Measurements from ENCODE around the gene COPB1.
A peak's percentile ranks its signal among the peaks of the same experiment; 100 is the strongest.

COPB1 gene

GRCh38 chr11:14448240-14448639, 51.4 kb downstream of the COPB1 start:
- H3K27ac ChIP-seq (ENCODE audit: low read length) = no peak overlapping the region
- no peaks in the 10 kb centered on the region for H3K9me3 ChIP-seq (ENCODE audit: insufficient read depth, low read depth, low read length)
- no peak overlapping the region for H3K9ac ChIP-seq (ENCODE audit: low read depth, low read length)
- no peaks in the 10 kb centered on the region for H3K4me1 ChIP-seq (ENCODE audit: insufficient read depth, low read length)
- no peaks in the 10 kb centered on the region for H3K27me3 ChIP-seq (ENCODE audit: insufficient read depth, low read length)
- H3K4me3 ChIP-seq (ENCODE audit: low read length) = no peak overlapping the region
- no peaks in the 10 kb centered on the region for H3K36me3 ChIP-seq (ENCODE audit: insufficient read depth, low read depth, low read length)

- Histone ChIP-seq H3K27ac (ENCODE audit: low read length) (no peak overlapping the region), H3K9ac (ENCODE audit: low read depth, low read length) (no peak overlapping the region), H3K4me3 (ENCODE audit: low read length) (no peak overlapping the region)
These were observed 52.9 kb downstream of the COPB1 start for GRCh38 chr11:14446701-14447169.

GRCh38 chr11:14445542-14446530, 53.8 kb downstream of the COPB1 start:
- Histone ChIP-seq H3K9me3 (ENCODE audit: insufficient read depth, low read depth, low read length) (no peaks in the 10 kb centered on the region), H3K36me3 (ENCODE audit: insufficient read depth, low read depth, low read length) (no peaks in the 10 kb centered on the region), H3K27me3 (ENCODE audit: insufficient read depth, low read length) (no peaks in the 10 kb centered on the region), H3K4me3 (ENCODE audit: low read length) (no peak overlapping the region), H3K27ac (ENCODE audit: low read length) (no peak overlapping the region), H3K9ac (ENCODE audit: low read depth, low read length) (no peak overlapping the region), H3K4me1 (ENCODE audit: insufficient read depth, low read length) (no peaks in the 10 kb centered on the region)

More at GRCh38 chr11:14446701-14447169, 52.9 kb downstream of the COPB1 start:
- no peaks in the 10 kb centered on the region for H3K4me1 ChIP-seq (ENCODE audit: insufficient read depth, low read length)
- no peaks in the 10 kb centered on the region for H3K27me3 ChIP-seq (ENCODE audit: insufficient read depth, low read length)
- no peaks in the 10 kb centered on the region for H3K9me3 ChIP-seq (ENCODE audit: insufficient read depth, low read depth, low read length)
- no peaks in the 10 kb centered on the region for H3K36me3 ChIP-seq (ENCODE audit: insufficient read depth, low read depth, low read length)

- Histone ChIP-seq H3K27ac (ENCODE audit: low read length) (no peak overlapping the region), H3K9ac (ENCODE audit: low read depth, low read length) (no peak overlapping the region), H3K4me1 (ENCODE audit: insufficient read depth, low read length) (no peaks in the 10 kb centered on the region), H3K27me3 (ENCODE audit: insufficient read depth, low read length) (no peaks in the 10 kb centered on the region), H3K36me3 (ENCODE audit: insufficient read depth, low read depth, low read length) (no peaks in the 10 kb centered on the region), H3K9me3 (ENCODE audit: insufficient read depth, low read depth, low read length) (no peaks in the 10 kb centered on the region), H3K4me3 (ENCODE audit: low read length) (no peak overlapping the region)
These were observed 55.0 kb downstream of the COPB1 start for GRCh38 chr11:14444441-14445189.

DNA sequence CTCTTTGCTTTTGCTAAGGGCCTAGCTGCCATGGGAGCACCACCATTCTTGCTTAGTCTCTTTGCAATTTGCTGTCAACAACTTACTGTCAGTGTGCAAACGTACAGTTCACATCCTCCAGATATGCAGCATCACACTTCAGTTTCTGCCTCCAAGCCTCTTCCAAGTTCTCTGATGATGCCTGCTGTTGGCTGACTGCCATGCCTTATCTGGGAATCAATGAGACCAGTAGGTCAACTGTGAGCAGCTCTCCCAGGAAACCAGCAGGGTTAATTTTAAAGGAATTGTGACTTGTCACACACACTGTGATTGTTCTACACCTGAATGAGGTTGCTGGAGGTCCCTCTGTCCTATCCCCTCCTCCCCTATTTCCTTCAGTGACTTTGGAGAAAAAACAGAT, 56.0 kb downstream of the COPB1 start:
- Histone ChIP-seq H3K9me3 (ENCODE audit: insufficient read depth, low read depth, low read length) (no peaks in the 10 kb centered on the region), H3K36me3 (ENCODE audit: insufficient read depth, low read depth, low read length) (no peaks in the 10 kb centered on the region), H3K4me1 (ENCODE audit: insufficient read depth, low read length) (no peaks in the 10 kb centered on the region), H3K27me3 (ENCODE audit: insufficient read depth, low read length) (no peaks in the 10 kb centered on the region), H3K4me3 (ENCODE audit: low read length) (no peak overlapping the region), H3K27ac (ENCODE audit: low read length) (no peak overlapping the region), H3K9ac (ENCODE audit: low read depth, low read length) (no peak overlapping the region)

DNA sequence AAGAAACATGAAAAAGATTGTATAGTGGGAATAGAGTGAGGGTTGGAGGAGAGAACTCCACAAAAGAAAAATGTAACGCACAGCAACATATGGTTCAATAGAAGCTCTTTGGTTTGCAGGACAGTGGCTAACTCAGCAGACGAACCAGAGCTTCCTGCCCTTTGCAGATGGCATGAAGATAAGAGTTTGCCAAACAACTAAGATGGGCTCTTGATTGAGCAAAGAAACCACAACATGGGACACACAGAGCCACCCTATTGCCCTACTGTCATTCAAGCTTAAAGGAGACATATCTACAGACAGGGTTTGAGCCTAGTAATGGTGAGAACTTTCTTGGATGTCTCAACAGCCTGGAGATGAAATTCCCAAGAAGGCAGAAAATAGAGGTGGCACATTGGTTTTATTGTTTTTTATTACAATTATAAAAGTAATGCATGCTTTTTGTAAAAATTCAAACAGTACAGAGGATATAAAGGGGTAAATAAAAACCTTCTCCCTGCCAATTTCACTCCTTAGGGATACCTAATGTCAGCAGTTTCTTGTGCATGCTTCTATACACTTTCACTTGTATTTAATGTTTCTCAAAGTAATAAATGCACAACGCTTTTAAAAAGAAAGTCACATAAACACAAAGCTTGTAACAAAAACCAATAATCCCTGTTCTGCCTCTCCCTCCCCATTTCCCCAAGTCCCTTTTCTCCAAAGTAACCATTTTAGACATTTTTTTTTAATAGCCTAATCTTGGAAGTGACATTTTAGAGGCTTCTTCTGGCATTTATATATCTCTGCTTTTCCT, 63.7 kb downstream of the COPB1 start:
- no peak overlapping the region for H3K27ac ChIP-seq (ENCODE audit: low read length)

GRCh38 chr11:14425621-14426020, 74.0 kb downstream of the COPB1 start:
- H3K9ac ChIP-seq (ENCODE audit: low read depth, low read length) = no peak overlapping the region

More for the DNA sequence above, 63.7 kb downstream of the COPB1 start:
- Histone ChIP-seq H3K9ac (ENCODE audit: low read depth, low read length) (no peak overlapping the region), H3K36me3 (ENCODE audit: insufficient read depth, low read depth, low read length) (no peaks in the 10 kb centered on the region), H3K4me3 (ENCODE audit: low read length) (no peak overlapping the region), H3K27me3 (ENCODE audit: insufficient read depth, low read length) (no peaks in the 10 kb centered on the region), H3K9me3 (ENCODE audit: insufficient read depth, low read depth, low read length) (no peaks in the 10 kb centered on the region), H3K4me1 (ENCODE audit: insufficient read depth, low read length) (no peaks in the 10 kb centered on the region)

DNA sequence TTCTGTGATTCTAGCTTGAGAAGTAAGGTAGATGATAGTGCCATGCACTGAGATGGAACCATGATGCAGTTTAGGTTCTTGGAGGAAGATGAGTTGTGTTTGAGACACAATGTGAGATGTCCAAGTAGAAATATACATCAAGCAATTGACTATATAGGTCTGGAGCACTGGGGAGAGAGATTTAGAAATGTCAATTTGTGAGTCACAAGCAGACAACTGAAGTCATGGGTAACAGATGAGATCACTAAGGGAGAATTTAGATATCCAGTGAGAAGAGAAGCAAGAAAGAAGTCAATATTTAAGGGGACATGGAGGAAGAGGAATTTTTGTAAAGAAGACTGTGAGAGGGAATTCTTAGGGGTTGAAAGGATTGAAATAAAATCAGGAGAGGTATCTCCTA, 75.5 kb downstream of the COPB1 start:
- peaks cover 20% of the 10 kb centered on the region for H3K4me1 ChIP-seq (ENCODE audit: insufficient read depth, low read length)
- H3K9ac ChIP-seq (ENCODE audit: low read depth, low read length) = no peak overlapping the region
- H3K27me3 ChIP-seq (ENCODE audit: insufficient read depth, low read length) = no peaks in the 10 kb centered on the region
- no peaks in the 10 kb centered on the region for H3K9me3 ChIP-seq (ENCODE audit: insufficient read depth, low read depth, low read length)
- H3K4me3 ChIP-seq (ENCODE audit: low read length) = no peak overlapping the region
- H3K27ac ChIP-seq (ENCODE audit: low read length) = no peak overlapping the region
- H3K36me3 ChIP-seq (ENCODE audit: insufficient read depth, low read depth, low read length) = no peaks in the 10 kb centered on the region

More at GRCh38 chr11:14425621-14426020, 74.0 kb downstream of the COPB1 start:
- Histone ChIP-seq H3K9me3 (ENCODE audit: insufficient read depth, low read depth, low read length) (no peaks in the 10 kb centered on the region), H3K27ac (ENCODE audit: low read length) (no peak overlapping the region), H3K36me3 (ENCODE audit: insufficient read depth, low read depth, low read length) (no peaks in the 10 kb centered on the region), H3K27me3 (ENCODE audit: insufficient read depth, low read length) (no peaks in the 10 kb centered on the region), H3K4me1 (ENCODE audit: insufficient read depth, low read length) (peaks cover 20% of the 10 kb centered on the region), H3K4me3 (ENCODE audit: low read length) (no peak overlapping the region)

DNA sequence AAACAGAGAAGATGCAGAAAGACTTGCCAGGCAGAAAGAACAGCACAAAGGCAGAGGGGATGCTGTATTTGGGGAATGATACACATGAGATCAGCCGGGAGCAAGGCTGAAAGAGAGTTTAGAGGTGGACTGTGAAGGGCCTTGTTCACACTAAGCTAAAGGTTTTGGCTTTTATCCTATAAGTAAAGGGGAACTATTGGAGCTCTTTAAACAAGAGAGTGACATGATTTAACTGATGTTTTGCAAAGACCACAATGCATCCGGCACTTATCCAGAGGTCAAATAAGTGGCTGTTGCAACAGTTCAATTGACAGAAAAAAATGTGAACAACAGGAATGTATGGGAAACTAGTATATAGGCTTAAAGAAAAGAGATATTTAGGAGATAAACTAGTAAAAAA, 76.0 kb downstream of the COPB1 start:
- H3K4me3 ChIP-seq (ENCODE audit: low read length) = no peak overlapping the region
- no peak overlapping the region for H3K27ac ChIP-seq (ENCODE audit: low read length)
- no peaks in the 10 kb centered on the region for H3K36me3 ChIP-seq (ENCODE audit: insufficient read depth, low read depth, low read length)
- no peaks in the 10 kb centered on the region for H3K27me3 ChIP-seq (ENCODE audit: insufficient read depth, low read length)
- no peak overlapping the region for H3K9ac ChIP-seq (ENCODE audit: low read depth, low read length)
- H3K4me1 ChIP-seq (ENCODE audit: insufficient read depth, low read length) = peaks cover 20% of the 10 kb centered on the region
- H3K9me3 ChIP-seq (ENCODE audit: insufficient read depth, low read depth, low read length) = no peaks in the 10 kb centered on the region

GRCh38 chr11:14422814-14423182, 76.8 kb downstream of the COPB1 start:
- no peaks in the 10 kb centered on the region for H3K36me3 ChIP-seq (ENCODE audit: insufficient read depth, low read depth, low read length)
- H3K4me1 ChIP-seq (ENCODE audit: insufficient read depth, low read length) = peaks cover 20% of the 10 kb centered on the region
- peak overlapping the region; percentile 26; the same call in 1 of the 2 replicates for H3K9ac ChIP-seq (ENCODE audit: low read depth, low read length)
- H3K27me3 ChIP-seq (ENCODE audit: insufficient read depth, low read length) = no peaks in the 10 kb centered on the region
- H3K27ac ChIP-seq (ENCODE audit: low read length) = no peak overlapping the region
- H3K9me3 ChIP-seq (ENCODE audit: insufficient read depth, low read depth, low read length) = no peaks in the 10 kb centered on the region
- peak overlapping the region; percentile 36 for H3K4me3 ChIP-seq (ENCODE audit: low read length)

All from iPS-20b (cell line).